Activated naive CD8-positive, alpha-beta T cell treated with anti-CD3 and anti-CD28 coated beads, Interleukin-2, amount 50 U/mL, for 24 hours (primary cell): ENCODE data around the gene ZNF668.

Source experiments
- ATAC-seq: fragments of 150-1000 bp; cut with Tn5 transposase; one replicate; pipeline ENCODE4 v1.10.0; 2021
- DNase-seq: peaks from one replicate; pipeline ENCODE4 v3.0.0; 2021
- H3K27ac Mint-ChIP-seq: one replicate; pipeline ENCODE4 v1.8.0; 2021; ENCODE audit warnings: mild to moderate bottlenecking, mixed read lengths
- H3K27me3 Mint-ChIP-seq: one replicate; pipeline ENCODE4 v1.8.0; 2021; ENCODE audit warnings: mixed read lengths
- H3K36me3 Mint-ChIP-seq: one replicate; pipeline ENCODE4 v1.8.0; 2021; ENCODE audit warnings: low read depth, mixed read lengths
- H3K4me1 Mint-ChIP-seq: one replicate; pipeline ENCODE4 v1.8.0; 2021; ENCODE audit warnings: mixed read lengths
- H3K4me3 Mint-ChIP-seq: one replicate; pipeline ENCODE4 v1.8.0; 2021; ENCODE audit warnings: mild to moderate bottlenecking, moderate library complexity, mixed read lengths
- H3K9me3 Mint-ChIP-seq: one replicate; pipeline ENCODE4 v1.8.0; 2021; ENCODE audit warnings: mixed read lengths

The ZNF668 gene

DNA sequence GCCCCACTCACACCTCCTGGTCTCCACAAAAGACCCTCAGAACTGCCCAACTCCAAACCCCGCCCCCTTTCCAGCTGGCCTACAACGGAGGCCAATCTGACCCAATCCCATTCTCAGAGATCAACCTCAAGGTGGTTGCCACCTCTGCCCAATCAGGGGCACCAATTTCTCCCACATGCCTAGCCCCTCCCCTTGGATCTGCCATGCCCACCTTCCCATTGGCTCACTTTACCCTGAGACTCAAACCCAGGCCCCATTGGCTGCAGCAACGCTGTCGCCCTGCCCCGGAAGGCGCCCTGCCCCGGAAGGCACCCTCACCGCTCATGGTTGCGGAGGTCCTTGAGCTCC is 10.6 kb downstream of the ZNF668 start:
- H3K27ac Mint-ChIP-seq, result no peak overlapping the region

GRCh38 chr16:31061813-31062440 is 12.1 kb downstream of the ZNF668 start:
- Mint-ChIP-seq H3K9me3 (no peaks in the 10 kb centered on the region), H3K27ac (no peak overlapping the region), H3K27me3 (no peaks in the 10 kb centered on the region), H3K36me3 (peaks cover 24% of the 10 kb centered on the region), H3K4me1 (peaks cover 32% of the 10 kb centered on the region), H3K4me3 (no peak overlapping the region)
- DNase-seq (no peak), ATAC-seq (no peak)

More for the DNA sequence above, 10.6 kb downstream of the ZNF668 start:
- peaks cover 22% of the 10 kb centered on the region for H3K36me3 Mint-ChIP-seq
- peaks cover 32% of the 10 kb centered on the region for H3K4me1 Mint-ChIP-seq
- no peak overlapping the region for H3K4me3 Mint-ChIP-seq
- ATAC-seq (no peak), DNase-seq (no peak)
- no peaks in the 10 kb centered on the region for H3K9me3 Mint-ChIP-seq
- no peaks in the 10 kb centered on the region for H3K27me3 Mint-ChIP-seq

DNA sequence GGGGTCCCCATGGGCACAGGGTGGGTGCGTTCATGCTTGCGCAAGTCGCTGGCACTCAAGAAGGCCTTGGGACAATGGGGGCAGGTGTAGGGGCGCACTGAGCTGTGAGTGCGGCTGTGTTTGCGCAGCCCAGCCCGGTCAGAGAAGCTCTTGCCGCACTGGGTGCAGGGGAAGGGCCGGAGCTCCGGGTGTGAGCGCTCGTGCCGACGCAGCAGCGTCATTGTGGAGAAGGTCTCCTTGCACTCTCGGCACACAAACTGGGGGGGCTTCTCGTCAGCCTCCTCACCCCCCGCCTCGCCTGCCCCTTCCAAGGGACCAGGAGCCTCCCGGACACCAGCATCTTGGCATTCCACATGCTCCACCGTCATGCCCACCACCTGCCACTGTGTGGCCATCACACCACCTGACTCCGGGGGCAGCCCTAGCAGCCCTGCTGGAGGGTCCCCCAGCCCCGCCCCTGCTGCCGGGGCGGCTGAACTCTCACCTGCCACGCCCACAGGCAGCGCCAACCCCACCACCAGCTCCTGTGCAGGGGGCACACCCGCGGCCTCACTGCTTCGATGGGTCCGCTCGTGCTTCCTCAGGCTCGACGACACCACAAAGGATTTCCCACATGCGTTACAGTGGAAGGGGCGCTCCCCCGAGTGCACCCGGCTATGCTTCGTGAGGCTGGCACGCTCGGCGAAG is 12.8 kb downstream of the ZNF668 start:
- ATAC-seq, result no peak
- Mint-ChIP-seq H3K4me3 (no peak overlapping the region), H3K27ac (no peak overlapping the region), H3K36me3 (peaks cover 24% of the 10 kb centered on the region), H3K27me3 (no peaks in the 10 kb centered on the region), H3K9me3 (no peaks in the 10 kb centered on the region), H3K4me1 (peaks cover 28% of the 10 kb centered on the region)
- DNase-seq, result no peak

GRCh38 chr16:31055613-31056012 is 18.4 kb downstream of the ZNF668 start:
- ATAC-seq (no peak), DNase-seq (no peak)
- no peak overlapping the region for H3K27ac Mint-ChIP-seq
- no peaks in the 10 kb centered on the region for H3K27me3 Mint-ChIP-seq
- peaks cover 6% of the 10 kb centered on the region for H3K36me3 Mint-ChIP-seq
- H3K4me3 Mint-ChIP-seq, result no peak overlapping the region
- peaks cover 8% of the 10 kb centered on the region for H3K4me1 Mint-ChIP-seq
- H3K9me3 Mint-ChIP-seq, result no peaks in the 10 kb centered on the region

GRCh38 chr16:31052114-31052513 is 21.9 kb downstream of the ZNF668 start:
- ATAC-seq (peak; percentile 99), DNase-seq (no peak)
- H3K36me3 Mint-ChIP-seq, result no peaks in the 10 kb centered on the region
- H3K9me3 Mint-ChIP-seq, result no peaks in the 10 kb centered on the region
- peaks cover 8% of the 10 kb centered on the region for H3K4me1 Mint-ChIP-seq
- no peak overlapping the region for H3K4me3 Mint-ChIP-seq
- H3K27me3 Mint-ChIP-seq, result no peaks in the 10 kb centered on the region
- H3K27ac Mint-ChIP-seq, result no peak overlapping the region

DNA sequence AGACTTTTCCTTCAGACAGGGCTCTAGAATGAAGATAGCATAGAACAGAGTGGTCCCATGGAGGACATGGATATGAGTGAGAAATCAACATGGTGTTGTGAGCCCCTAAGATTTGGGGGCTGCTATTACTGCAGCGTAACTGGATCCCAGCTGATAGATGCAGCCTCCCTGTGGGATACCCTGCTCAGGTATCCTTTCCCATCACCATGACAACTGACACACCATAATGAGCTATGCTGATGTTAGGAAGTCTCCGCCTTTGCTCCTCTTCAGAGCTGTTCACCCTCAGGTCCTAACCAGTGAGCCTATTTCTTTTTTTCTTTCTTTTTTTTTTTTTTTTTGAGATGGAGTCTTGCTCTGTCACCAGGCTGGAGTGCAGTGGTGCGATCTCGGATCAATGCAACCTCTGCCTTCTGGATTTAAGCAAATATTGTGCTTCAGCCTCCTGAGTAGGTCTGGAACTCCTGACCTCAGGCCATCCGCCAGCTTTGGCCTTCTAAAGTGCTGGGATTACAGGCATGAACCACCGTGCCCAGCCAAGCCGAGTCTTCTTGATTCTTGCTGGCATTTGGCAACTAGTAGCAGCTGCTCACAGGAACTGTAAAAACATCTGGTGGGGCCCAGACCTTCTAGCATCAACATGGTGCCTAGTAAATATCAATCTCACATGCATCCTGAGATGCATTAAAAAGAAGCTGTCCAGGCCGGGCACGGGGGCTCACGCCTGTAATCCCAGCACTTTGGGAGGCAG is 23.6 kb downstream of the ZNF668 start:
- ATAC-seq (no peak), DNase-seq (no peak)
- H3K27ac Mint-ChIP-seq, result no peak overlapping the region
- peaks cover 8% of the 10 kb centered on the region for H3K4me1 Mint-ChIP-seq
- H3K9me3 Mint-ChIP-seq, result no peaks in the 10 kb centered on the region
- no peaks in the 10 kb centered on the region for H3K36me3 Mint-ChIP-seq
- H3K27me3 Mint-ChIP-seq, result no peaks in the 10 kb centered on the region
- no peak overlapping the region for H3K4me3 Mint-ChIP-seq

DNA sequence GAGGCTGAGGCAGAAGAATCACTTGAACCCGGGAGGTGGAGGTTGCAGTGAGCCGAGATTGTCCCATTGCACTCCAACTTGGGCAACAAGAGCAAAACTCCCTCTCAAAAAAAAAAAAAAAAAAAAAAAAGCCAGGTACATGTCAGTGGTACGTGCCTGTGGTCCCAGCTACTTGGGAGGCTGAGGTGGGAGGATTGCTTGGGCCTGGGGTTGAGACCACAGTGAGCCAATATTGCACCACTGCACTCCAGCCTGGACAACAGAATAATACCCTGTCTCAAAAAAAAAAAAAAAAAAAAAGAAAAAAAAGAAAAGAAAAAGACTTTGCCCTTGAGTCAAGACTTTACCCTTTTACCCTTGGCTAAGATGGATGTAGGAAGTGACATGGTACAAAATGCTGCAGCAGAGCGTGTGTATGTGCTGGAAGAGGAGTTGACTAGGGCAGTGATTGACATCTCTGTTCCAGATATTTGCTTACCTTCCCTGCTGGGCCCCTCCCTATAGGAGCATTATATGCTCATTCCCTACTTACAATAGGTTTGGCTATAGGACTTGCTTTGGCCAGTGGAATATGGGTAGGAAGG is 30.1 kb downstream of the ZNF668 start:
- H3K4me3 Mint-ChIP-seq, result no peak overlapping the region
- H3K9me3 Mint-ChIP-seq, result no peaks in the 10 kb centered on the region
- no peak overlapping the region for H3K27ac Mint-ChIP-seq
- H3K4me1 Mint-ChIP-seq, result no peaks in the 10 kb centered on the region
- H3K27me3 Mint-ChIP-seq, result no peaks in the 10 kb centered on the region
- DNase-seq (no peak), ATAC-seq (no peak)
- H3K36me3 Mint-ChIP-seq, result peaks cover 3% of the 10 kb centered on the region

DNA sequence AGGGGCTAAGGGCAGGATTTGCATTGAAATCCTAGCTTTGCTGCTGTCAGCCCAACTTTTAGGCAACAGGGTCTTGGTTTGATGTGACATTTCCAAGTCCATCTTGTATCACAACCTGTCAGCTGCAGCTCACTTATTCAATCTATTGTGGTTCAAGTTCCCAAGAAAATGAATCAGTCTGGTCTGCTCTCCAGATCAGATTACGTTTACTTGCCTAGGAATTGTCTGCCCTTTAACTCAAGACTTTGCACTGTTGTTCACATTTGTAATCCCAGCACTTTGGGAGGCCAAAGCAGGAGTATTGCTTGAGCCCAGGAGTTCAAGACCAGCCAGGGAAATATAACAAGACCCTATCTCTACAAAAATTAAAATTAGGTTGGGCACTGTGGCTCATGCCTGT is 30.7 kb downstream of the ZNF668 start:
- H3K9me3 Mint-ChIP-seq, result no peaks in the 10 kb centered on the region
- ATAC-seq, result no peak
- no peaks in the 10 kb centered on the region for H3K27me3 Mint-ChIP-seq
- H3K4me3 Mint-ChIP-seq, result no peak overlapping the region
- no peak for DNase-seq
- no peaks in the 10 kb centered on the region for H3K4me1 Mint-ChIP-seq
- peaks cover 3% of the 10 kb centered on the region for H3K36me3 Mint-ChIP-seq
- no peak overlapping the region for H3K27ac Mint-ChIP-seq

GRCh38 chr16:31042866-31043265 is 31.2 kb downstream of the ZNF668 start:
- peaks cover 3% of the 10 kb centered on the region for H3K36me3 Mint-ChIP-seq
- H3K9me3 Mint-ChIP-seq, result no peaks in the 10 kb centered on the region
- ATAC-seq, result no peak
- DNase-seq, result no peak
- no peak overlapping the region for H3K4me3 Mint-ChIP-seq
- no peaks in the 10 kb centered on the region for H3K27me3 Mint-ChIP-seq
- H3K4me1 Mint-ChIP-seq, result no peaks in the 10 kb centered on the region
- H3K27ac Mint-ChIP-seq, result no peak overlapping the region

DNA sequence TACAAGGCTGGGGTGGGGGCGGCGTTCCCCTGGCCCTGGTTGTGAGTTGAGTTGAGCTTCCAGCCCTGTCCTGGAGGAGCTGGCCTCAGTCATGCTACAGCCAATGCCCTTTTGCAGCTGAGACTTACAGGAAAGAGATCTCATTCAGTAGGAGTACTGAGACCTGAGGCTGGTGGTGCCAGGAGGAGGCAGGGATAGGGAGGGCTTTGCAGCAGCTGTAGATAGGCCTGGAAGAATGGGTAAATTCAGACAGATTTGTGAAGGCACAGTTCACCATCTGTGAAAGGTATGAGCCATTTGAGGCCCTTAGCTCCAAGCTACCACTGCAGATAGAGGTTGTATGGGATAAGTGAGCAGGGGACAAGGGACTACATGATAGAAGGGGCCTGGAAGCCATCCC is 35.0 kb downstream of the ZNF668 start:
- no peaks in the 10 kb centered on the region for H3K27me3 Mint-ChIP-seq
- H3K4me1 Mint-ChIP-seq, result peaks cover 8% of the 10 kb centered on the region
- peaks cover 6% of the 10 kb centered on the region for H3K36me3 Mint-ChIP-seq
- H3K4me3 Mint-ChIP-seq, result no peak overlapping the region
- H3K27ac Mint-ChIP-seq, result no peak overlapping the region
- no peak for ATAC-seq
- DNase-seq, result no peak
- no peaks in the 10 kb centered on the region for H3K9me3 Mint-ChIP-seq

GRCh38 chr16:31036691-31037090 is 37.3 kb downstream of the ZNF668 start:
- DNase-seq, result no peak
- Mint-ChIP-seq H3K4me1 (peaks cover 19% of the 10 kb centered on the region), H3K27ac (no peak overlapping the region), H3K27me3 (no peaks in the 10 kb centered on the region), H3K9me3 (no peaks in the 10 kb centered on the region), H3K36me3 (peaks cover 6% of the 10 kb centered on the region), H3K4me3 (no peak overlapping the region)
- ATAC-seq, result no peak

GRCh38 chr16:31033709-31034492 is 40.1 kb downstream of the ZNF668 start:
- Mint-ChIP-seq H3K27ac (peak overlapping the region; percentile 92), H3K27me3 (no peaks in the 10 kb centered on the region), H3K4me3 (peak overlapping the region; percentile 90), H3K36me3 (peaks cover 3% of the 10 kb centered on the region), H3K4me1 (peaks cover 19% of the 10 kb centered on the region), H3K9me3 (no peaks in the 10 kb centered on the region)
- peak; percentile 92 for DNase-seq
- ATAC-seq, result peak; percentile 41

DNA sequence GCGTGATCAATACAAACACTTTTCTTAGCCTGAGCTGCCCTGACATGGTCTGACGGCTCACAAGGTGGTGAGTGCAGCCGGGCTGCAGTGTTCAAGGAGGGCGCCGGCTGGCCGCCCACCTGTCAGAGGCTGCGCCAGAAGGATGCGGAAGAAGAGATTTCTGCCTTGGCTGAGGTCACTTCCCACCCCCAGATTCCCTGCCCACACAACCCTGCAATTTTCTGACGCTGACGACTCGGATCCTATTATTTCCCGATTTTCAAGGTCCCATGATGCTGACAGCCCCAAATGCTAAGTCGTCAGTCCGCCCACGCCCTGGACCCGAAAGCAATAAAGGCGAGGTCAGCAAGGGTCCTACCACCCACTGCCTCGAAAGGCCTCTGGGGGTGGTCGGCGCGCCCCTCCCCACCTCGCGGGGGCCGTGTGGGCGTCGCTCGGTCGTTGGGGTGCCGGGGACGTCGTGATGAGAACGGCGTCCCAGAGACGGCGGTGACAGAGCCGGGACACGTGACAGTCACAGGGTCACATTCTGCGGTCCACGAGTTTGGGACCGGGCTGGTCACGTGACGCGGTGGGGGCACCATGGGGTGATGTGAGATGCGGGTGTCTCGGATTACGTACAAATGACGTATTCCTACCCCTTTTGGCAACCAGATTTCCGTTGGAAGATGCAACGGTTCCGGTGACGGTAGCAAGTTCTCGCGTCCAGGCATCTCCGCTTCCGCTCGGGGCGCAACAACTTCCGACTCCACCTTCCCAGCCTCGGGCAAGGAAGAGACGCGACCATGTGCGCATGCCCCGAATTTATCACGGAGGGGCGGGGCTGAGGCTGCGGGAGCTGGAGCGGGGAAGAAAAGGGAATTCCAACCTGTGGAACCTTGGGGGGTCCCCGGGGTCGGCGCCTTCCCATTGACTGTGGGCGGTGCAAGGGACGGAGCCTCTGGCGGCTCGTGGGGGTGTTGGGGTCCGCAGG is 41.0 kb downstream of the ZNF668 start, which contains the start of gene STX4:
Gene STX4, plus strand, starts transcription at position 823 of the 973 bp plus-strand sequence. CDS start 248 bp downstream, outside the sequence.
- DNase-seq, result peak; percentile 99
- Mint-ChIP-seq H3K36me3 (peaks cover 3% of the 10 kb centered on the region), H3K27me3 (no peaks in the 10 kb centered on the region), H3K27ac (peak within 1 kb of the TSS; percentile 92), H3K9me3 (no peaks in the 10 kb centered on the region), H3K4me1 (peaks cover 19% of the 10 kb centered on the region), H3K4me3 (peak within 1 kb of the TSS; percentile 90)
- peak; percentile 83 for ATAC-seq
